H9 (cell line): ENCODE results near the gene GATA1. TPM values are rescaled to one million over a fixed set of nuclear protein-coding genes. Genes with fewer than 3 reads are reported as not detected.

Experiments
- DNase-seq: peaks from one replicate; pipeline ENCODE4 v3.0.0-alpha.2; 2017
- H2AFZ ChIP-seq: one replicate; pipeline ENCODE4 v1.6.1; 2013; ENCODE audit warnings: mild to moderate bottlenecking, low read length, control low read depth, moderate library complexity
- H2AK5ac ChIP-seq: 2 replicates; pipeline ENCODE4 v1.6.1; 2013; ENCODE audit warnings: low read length, control low read depth, mixed read lengths; ENCODE audit not compliant: insufficient read length
- H2BK120ac ChIP-seq: one replicate; pipeline ENCODE4 v1.6.1; 2013; ENCODE audit warnings: low read depth, mild to moderate bottlenecking, low read length, control low read depth, inconsistent platforms; ENCODE audit not compliant: poor library complexity, severe bottlenecking
- H2BK12ac ChIP-seq: 2 replicates; pipeline ENCODE4 v1.6.1; 2013; ENCODE audit warnings: low read length, control low read depth, mixed read lengths, low read depth; ENCODE audit not compliant: insufficient read length
- H2BK15ac ChIP-seq: 2 replicates; pipeline ENCODE4 v1.6.1; 2013; ENCODE audit warnings: low read depth, low read length, control low read depth
- H2BK20ac ChIP-seq: one replicate; pipeline ENCODE4 v1.6.1; 2013; ENCODE audit warnings: low read depth, mild to moderate bottlenecking, low read length, control low read depth, inconsistent platforms; ENCODE audit not compliant: poor library complexity, severe bottlenecking
- H2BK5ac ChIP-seq: 2 replicates; pipeline ENCODE4 v1.6.1; 2013; ENCODE audit warnings: low read length, control low read depth, mixed read lengths; ENCODE audit not compliant: insufficient read length
- H3K14ac ChIP-seq: 2 replicates; pipeline ENCODE4 v1.6.1; 2013; ENCODE audit warnings: low read length, control low read depth; ENCODE audit not compliant: insufficient read depth
- H3K18ac ChIP-seq: 2 replicates; pipeline ENCODE4 v1.6.1; 2013; ENCODE audit warnings: low read depth, mild to moderate bottlenecking, mixed read lengths, low read length, control low read depth; ENCODE audit not compliant: insufficient read length
- H3K23ac ChIP-seq: 2 replicates; pipeline ENCODE4 v1.6.1; 2013; ENCODE audit warnings: low read length, control low read depth, mixed read lengths, low read depth; ENCODE audit not compliant: insufficient read length
- H3K23me2 ChIP-seq: 2 replicates; pipeline ENCODE4 v1.6.1; 2013; ENCODE audit warnings: low read depth, mild to moderate bottlenecking, mixed read lengths, low read length, control low read depth; ENCODE audit not compliant: insufficient read length, poor library complexity, severe bottlenecking
- H3K27ac ChIP-seq: 2 replicates; pipeline ENCODE4 v1.5.1; 2013; ENCODE audit warnings: low read length, control low read depth, mixed read lengths, low read depth; ENCODE audit not compliant: insufficient read length
- H3K27me3 ChIP-seq: 2 replicates; pipeline ENCODE4 v1.6.1; 2013; ENCODE audit warnings: low read length, control low read depth, inconsistent platforms; ENCODE audit not compliant: insufficient read depth
- H3K4ac ChIP-seq: 2 replicates; pipeline ENCODE4 v1.6.1; 2013; ENCODE audit warnings: low read depth, mild to moderate bottlenecking, control low read depth, inconsistent platforms, low read length, moderate library complexity
- H3K4me1 ChIP-seq: 2 replicates; pipeline ENCODE4 v1.6.1; 2013; ENCODE audit warnings: low read length, control low read depth, inconsistent platforms; ENCODE audit not compliant: insufficient read depth
- H3K4me2 ChIP-seq: 2 replicates; pipeline ENCODE4 v1.6.1; 2013; ENCODE audit warnings: low read length, control low read depth, mixed read lengths; ENCODE audit not compliant: insufficient read length, insufficient read depth
- H3K56ac ChIP-seq: 2 replicates; pipeline ENCODE4 v1.6.1; 2013; ENCODE audit warnings: low read depth, mild to moderate bottlenecking, mixed read lengths, low read length, control low read depth; ENCODE audit not compliant: insufficient read length
- H3K79me1 ChIP-seq: 2 replicates; pipeline ENCODE4 v1.6.1; 2013; ENCODE audit warnings: low read depth, mild to moderate bottlenecking, moderate library complexity, low read length, control low read depth, inconsistent platforms; ENCODE audit not compliant: insufficient read depth, poor library complexity, severe bottlenecking
- H3K79me2 ChIP-seq: 2 replicates; pipeline ENCODE4 v1.6.1; 2013; ENCODE audit warnings: low read length, control low read depth, inconsistent platforms; ENCODE audit not compliant: insufficient read depth
- H3K9ac ChIP-seq: 2 replicates; pipeline ENCODE4 v1.6.1; 2013; ENCODE audit warnings: low read length, control low read depth, mixed read lengths; ENCODE audit not compliant: insufficient read length; ENCODE audit errors: extremely low read depth
- H3K9me3 ChIP-seq: one replicate; pipeline ENCODE4 v1.6.1; 2013; ENCODE audit warnings: low read depth, low read length, inconsistent platforms; ENCODE audit not compliant: control insufficient read depth
- H3T11ph ChIP-seq: one replicate; pipeline ENCODE4 v1.6.1; 2013; ENCODE audit warnings: mild to moderate bottlenecking, low read length, control low read depth, inconsistent platforms
- H4K20me1 ChIP-seq: one replicate; pipeline ENCODE4 v1.6.1; 2013; ENCODE audit not compliant: control insufficient read depth, insufficient read length, insufficient read depth
- H4K5ac ChIP-seq: 2 replicates; pipeline ENCODE4 v1.6.1; 2013; ENCODE audit warnings: low read depth, mild to moderate bottlenecking, mixed read lengths, low read length, control low read depth; ENCODE audit not compliant: insufficient read length
- H4K8ac ChIP-seq: replicated peaks from 2 replicates; pipeline ENCODE4 v1.6.1; 2013; ENCODE audit warnings: low read length, control low read depth, mixed read lengths, low read depth; ENCODE audit not compliant: insufficient read length
- H4K91ac ChIP-seq: 2 replicates; pipeline ENCODE4 v1.6.1; 2013; ENCODE audit warnings: low read depth, mild to moderate bottlenecking, moderate library complexity, mixed read lengths, low read length, control low read depth; ENCODE audit not compliant: insufficient read length
- H3K27ac Mint-ChIP-seq, 3 experiments: 2 replicates in 2 of 3; 3 replicates in 1 of 3; pipeline ENCODE4 v1.8.0; 2020 to 2021; ENCODE audit warnings: mixed read lengths in 3 of 3, mild to moderate bottlenecking in 1 of 3, moderate library complexity in 1 of 3
- H3K27me3 Mint-ChIP-seq: 2 replicates; pipeline ENCODE4 v1.8.0; 2021; ENCODE audit warnings: low read depth, mild to moderate bottlenecking, moderate library complexity, mixed read lengths
- H3K36me3 Mint-ChIP-seq, 3 experiments: 2 replicates in 2 of 3; 3 replicates in 1 of 3; pipeline ENCODE4 v1.8.0; 2020 to 2021; ENCODE audit warnings: low read depth in 3 of 3, mixed read lengths in 3 of 3; ENCODE audit not compliant: insufficient read depth in 1 of 3
- H3K4me1 Mint-ChIP-seq, 2 experiments: 2 replicates each; pipeline ENCODE4 v1.8.0; 2020; ENCODE audit warnings: mixed read lengths in 2 of 2
- H3K4me3 Mint-ChIP-seq, 2 experiments: 2 replicates in 1 of 2; 3 replicates in 1 of 2; pipeline ENCODE4 v1.8.0; 2020 to 2021; ENCODE audit warnings: mild to moderate bottlenecking in 2 of 2, mixed read lengths in 2 of 2, moderate library complexity in 1 of 2
- H3K9me3 Mint-ChIP-seq, 2 experiments: 2 replicates in 1 of 2; 3 replicates in 1 of 2; pipeline ENCODE4 v1.8.0; 2020; ENCODE audit warnings: mild to moderate bottlenecking in 2 of 2, mixed read lengths in 2 of 2, moderate library complexity in 1 of 2
- WGBS: extraction: QIAGEN DNeasy Blood & Tissue Kit; methylation state at CpG from one replicate; pipeline ENCODE4 v1.1.7; 2013; ENCODE audit warnings: missing lambda C conversion rate, low lambda C conversion rate, mixed read lengths; ENCODE audit not compliant: insufficient read length; ENCODE audit errors: extremely low coverage; 5-methylcytosine and 5-hydroxymethylcytosine counted together
- total RNA-seq: library from RNA; stranded (reverse); gene quantifications from 2 replicates; pipeline ENCODE4 v1.2.1, GENCODE V29; 2021
- TF ChIP-seq, protein P1 (sequence below): fragments of 200-600 bp; sonication (generic); conservative IDR thresholded peaks from 3 replicates; pipeline ENCODE4 v1.8.0; 2021; ENCODE audit warnings: antibody characterized with exemption, mild to moderate bottlenecking

The GATA1 gene
- total RNA-seq, 1 experiment from 2014 or later: not detected

DNA sequence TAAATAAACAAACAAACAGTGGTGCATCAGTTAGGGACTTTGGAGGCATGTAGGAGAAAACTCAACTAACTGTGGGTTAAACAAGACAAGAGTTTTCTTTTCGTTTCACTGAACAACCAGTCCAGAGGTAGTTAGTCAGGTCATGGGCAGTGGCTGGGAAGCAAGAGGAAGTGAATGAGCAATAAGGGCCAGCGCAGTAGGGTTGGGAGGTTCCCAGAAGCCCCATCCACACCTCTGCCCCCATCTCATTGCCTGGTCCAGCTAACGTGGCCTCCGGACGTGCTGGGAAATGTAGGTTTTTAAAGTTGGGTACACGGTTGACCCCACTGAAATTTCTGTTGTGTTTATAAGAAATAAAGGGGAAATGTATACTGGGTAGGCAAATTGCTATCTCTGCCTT lies 16.1 kb upstream of the GATA1 start:
- H3K79me2 ChIP-seq: no peaks in the 10 kb centered on the region
- WGBS: no CpG with 5 or more reads among the region's 6 CpGs
- H3K36me3 Mint-ChIP-seq: peaks cover 0 to 8% (median 3%) of the 10 kb centered on the region in 3 experiments; a peak in 5 of 7 replicates

More for the DNA sequence above, 16.1 kb upstream of the GATA1 start:
- TF ChIP-seq, protein P1, sequence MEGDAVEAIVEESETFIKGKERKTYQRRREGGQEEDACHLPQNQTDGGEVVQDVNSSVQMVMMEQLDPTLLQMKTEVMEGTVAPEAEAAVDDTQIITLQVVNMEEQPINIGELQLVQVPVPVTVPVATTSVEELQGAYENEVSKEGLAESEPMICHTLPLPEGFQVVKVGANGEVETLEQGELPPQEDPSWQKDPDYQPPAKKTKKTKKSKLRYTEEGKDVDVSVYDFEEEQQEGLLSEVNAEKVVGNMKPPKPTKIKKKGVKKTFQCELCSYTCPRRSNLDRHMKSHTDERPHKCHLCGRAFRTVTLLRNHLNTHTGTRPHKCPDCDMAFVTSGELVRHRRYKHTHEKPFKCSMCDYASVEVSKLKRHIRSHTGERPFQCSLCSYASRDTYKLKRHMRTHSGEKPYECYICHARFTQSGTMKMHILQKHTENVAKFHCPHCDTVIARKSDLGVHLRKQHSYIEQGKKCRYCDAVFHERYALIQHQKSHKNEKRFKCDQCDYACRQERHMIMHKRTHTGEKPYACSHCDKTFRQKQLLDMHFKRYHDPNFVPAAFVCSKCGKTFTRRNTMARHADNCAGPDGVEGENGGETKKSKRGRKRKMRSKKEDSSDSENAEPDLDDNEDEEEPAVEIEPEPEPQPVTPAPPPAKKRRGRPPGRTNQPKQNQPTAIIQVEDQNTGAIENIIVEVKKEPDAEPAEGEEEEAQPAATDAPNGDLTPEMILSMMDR: no peak
- no peaks in the 10 kb centered on the region for H4K20me1 ChIP-seq
- no peak overlapping the region for H2BK15ac ChIP-seq
- no peak overlapping the region for H2BK5ac ChIP-seq
- H3K27me3 ChIP-seq: no peaks in the 10 kb centered on the region
- no peaks in the 10 kb centered on the region for H3K23me2 ChIP-seq
- no peak overlapping the region for H4K8ac ChIP-seq
- H3K79me1 ChIP-seq: no peaks in the 10 kb centered on the region
- H3K9ac ChIP-seq: no peak overlapping the region
- Mint-ChIP-seq H3K9me3 (peaks cover 62 to 74% of the 10 kb centered on the region in 2 experiments), H3K27me3 (peaks cover 4% of the 10 kb centered on the region), H3K4me1 (no peaks in the 10 kb centered on the region), H3K27ac (no peak overlapping the region), H3K4me3 (no peak overlapping the region)
- no peak overlapping the region for H2BK20ac ChIP-seq
- no peak overlapping the region for H3K56ac ChIP-seq
- no peak overlapping the region for H3T11ph ChIP-seq
- H2AFZ ChIP-seq: no peak overlapping the region
- no peak overlapping the region for H4K91ac ChIP-seq
- no peaks in the 10 kb centered on the region for H3K4me1 ChIP-seq
- H3K4ac ChIP-seq: no peak overlapping the region
- no peak overlapping the region for H3K4me2 ChIP-seq
- peaks cover 17% of the 10 kb centered on the region for H3K9me3 ChIP-seq
- H2BK120ac ChIP-seq: no peak overlapping the region
- no peak overlapping the region for H3K14ac ChIP-seq
- no peak overlapping the region for H3K27ac ChIP-seq
- H4K5ac ChIP-seq: no peak overlapping the region
- no peak overlapping the region for H2AK5ac ChIP-seq
- H3K23ac ChIP-seq: no peak overlapping the region
- no peak overlapping the region for H2BK12ac ChIP-seq
- H3K18ac ChIP-seq: no peak overlapping the region
- DNase-seq: no peak
